Measurements from ENCODE around the gene SNRNP35.
"Not testable (repeated sequence)": the region's sequence is repeated elsewhere in the genome, so short reads cannot be mapped to it uniquely, and the experiment has no call there.

The SNRNP35 gene

GRCh38 chr12:123478069-123478468 lies 20.1 kb downstream of the SNRNP35 start:
- H3K27ac ChIP-seq (ENCODE audit: extremely low read depth, low read depth, low read length): no peak overlapping the region
- CTCF ChIA-PET: no interaction called here
- POLR2A ChIA-PET: no interaction called here
- no peaks in the 10 kb centered on the region for H3K4me1 ChIP-seq (ENCODE audit: control insufficient read depth, insufficient read depth, low read length)
- no peaks in the 10 kb centered on the region for H3K9me3 ChIP-seq (ENCODE audit: control insufficient read depth, insufficient read depth, low read depth, low read length)
- H3K4me3 ChIP-seq (ENCODE audit: low read depth, low read length): no peak overlapping the region
- no peak for TF ChIP-seq ZNF843 (tag by site-specific recombination; IDR thresholded peaks at IDR 0.05)
- TF ChIP-seq ZNF302 (tag by site-specific recombination; IDR thresholded peaks at IDR 0.05; ENCODE audit: low read depth): no peak
- TF ChIP-seq ZSCAN16 (tag by site-specific recombination; IDR thresholded peaks at IDR 0.05): no peak
- TF ChIP-seq ZNF121 (tag by site-specific recombination; IDR thresholded peaks at IDR 0.05): peak; percentile 75
- H3K36me3 ChIP-seq (ENCODE audit: control insufficient read depth in 2 of 2, insufficient read depth in 1 of 2, low read length in 2 of 2): peaks cover 3 to 56% of the 10 kb centered on the region in 2 experiments; a peak in 2 of 3 replicates

- ChIA-PET CTCF (no interaction called here), POLR2A (no interaction called here)
- TF ChIP-seq ZNF621 (tag by site-specific recombination; IDR thresholded peaks at IDR 0.05) (no peak), ZNF707 (tag by site-specific recombination; IDR thresholded peaks at IDR 0.05) (no peak), ZBTB8A (tag by site-specific recombination; IDR thresholded peaks at IDR 0.05) (no peak), ZNF449 (tag by site-specific recombination; IDR thresholded peaks at IDR 0.05) (no peak)
- Histone ChIP-seq H3K9me3 (ENCODE audit: control insufficient read depth, insufficient read depth, low read depth, low read length) (no peaks in the 10 kb centered on the region), H3K27ac (ENCODE audit: extremely low read depth, low read depth, low read length) (no peak overlapping the region), H3K4me3 (ENCODE audit: low read depth, low read length) (no peak overlapping the region), H3K36me3 (ENCODE audit: control insufficient read depth in 2 of 2, insufficient read depth in 1 of 2, low read length in 2 of 2) (peaks cover 0 to 62% of the 10 kb centered on the region in 2 experiments; a peak in 2 of 3 replicates), H3K4me1 (ENCODE audit: control insufficient read depth, insufficient read depth, low read length) (no peaks in the 10 kb centered on the region)
These were observed 20.8 kb downstream of the SNRNP35 start for GRCh38 chr12:123478762-123479161.

GRCh38 chr12:123479442-123480180 lies 21.7 kb downstream of the SNRNP35 start:
- H3K36me3 ChIP-seq (ENCODE audit: control insufficient read depth in 2 of 2, insufficient read depth in 1 of 2, low read length in 2 of 2): peaks cover 3 to 63% of the 10 kb centered on the region in 2 experiments; a peak in 2 of 3 replicates
- H3K4me3 ChIP-seq (ENCODE audit: low read depth, low read length): no peak overlapping the region
- no peak overlapping the region for H3K27ac ChIP-seq (ENCODE audit: extremely low read depth, low read depth, low read length)
- ChIA-PET CTCF (no interaction called here), POLR2A (interaction anchor here (0.6 kb wide), 2 partner anchors 19 to 508 kb away, joined by 5 read pairs; no protein-coding TSS in a partner anchor)
- TF ChIP-seq PRDM1 (tag by site-specific recombination; IDR thresholded peaks at IDR 0.05) (0 out of 2 replicates have a peak, but pooled peaks have one; percentile 27), ZNF785 (tag by site-specific recombination; IDR thresholded peaks at IDR 0.05) (no peak), ZNF544 (tag by site-specific recombination; IDR thresholded peaks at IDR 0.05) (no peak)
- no peaks in the 10 kb centered on the region for H3K4me1 ChIP-seq (ENCODE audit: control insufficient read depth, insufficient read depth, low read length)
- no peaks in the 10 kb centered on the region for H3K9me3 ChIP-seq (ENCODE audit: control insufficient read depth, insufficient read depth, low read depth, low read length)

- H3K4me1 ChIP-seq (ENCODE audit: control insufficient read depth, insufficient read depth, low read length); POLR2A ChIA-PET; H3K4me3 ChIP-seq (ENCODE audit: low read depth, low read length); H3K27ac ChIP-seq (ENCODE audit: extremely low read depth, low read depth, low read length); CTCF ChIA-PET; H3K9me3 ChIP-seq (ENCODE audit: control insufficient read depth, insufficient read depth, low read depth, low read length): not testable (repeated sequence)
- peaks cover 5 to 61% of the 10 kb centered on the region in 2 experiments; a peak in 2 of 3 replicates for H3K36me3 ChIP-seq (ENCODE audit: control insufficient read depth in 2 of 2, insufficient read depth in 1 of 2, low read length in 2 of 2)
These were observed 23.3 kb downstream of the SNRNP35 start for GRCh38 chr12:123481251-123481650.

- peaks cover 5 to 50% of the 10 kb centered on the region in 2 experiments; a peak in 2 of 3 replicates for H3K36me3 ChIP-seq (ENCODE audit: control insufficient read depth in 2 of 2, insufficient read depth in 1 of 2, low read length in 2 of 2)
- ChIA-PET CTCF (interaction anchor here (0.9 to 1.1 kb wide), 2 partner anchors 16 to 19 kb away, joined by 3 to 4 read pairs; no protein-coding TSS in a partner anchor), POLR2A (interaction anchor here (0.5 kb wide), 1 partner anchor 51 kb away, joined by 4 read pairs; no protein-coding TSS in a partner anchor)
- H3K27ac ChIP-seq (ENCODE audit: extremely low read depth, low read depth, low read length): no peak overlapping the region
- no peak for TF ChIP-seq ZNF529 (tag by site-specific recombination; IDR thresholded peaks at IDR 0.05; ENCODE audit: insufficient replicate concordance)
- no peak for TF ChIP-seq ZNF621 (tag by site-specific recombination; IDR thresholded peaks at IDR 0.05)
- no peak for TF ChIP-seq ZNF701 (tag by site-specific recombination; IDR thresholded peaks at IDR 0.05)
- no peak for TF ChIP-seq ZNF629 (tag by site-specific recombination; IDR thresholded peaks at IDR 0.05)
- TF ChIP-seq ZNF501 (tag by site-specific recombination; IDR thresholded peaks at IDR 0.05): no peak
- TF ChIP-seq ZNF416 (tag by site-specific recombination; IDR thresholded peaks at IDR 0.05): no peak
- TF ChIP-seq KLF1 (tag by site-specific recombination; IDR thresholded peaks at IDR 0.05): no peak
- no peak for TF ChIP-seq SALL2 (tag by site-specific recombination; IDR thresholded peaks at IDR 0.05; ENCODE audit: borderline replicate concordance)
- no peak for TF ChIP-seq TCF7L2 (IDR thresholded peaks at IDR 0.05; ENCODE audit: borderline replicate concordance, low read depth, low read length)
- H3K4me3 ChIP-seq (ENCODE audit: low read depth, low read length): no peak overlapping the region
- H3K9me3 ChIP-seq (ENCODE audit: control insufficient read depth, insufficient read depth, low read depth, low read length): no peaks in the 10 kb centered on the region
- no peaks in the 10 kb centered on the region for H3K4me1 ChIP-seq (ENCODE audit: control insufficient read depth, insufficient read depth, low read length)
These were observed 24.9 kb downstream of the SNRNP35 start for GRCh38 chr12:123482876-123483275.

Measured in HEK293 (cell line).